Measurements from ENCODE around the gene TNK2.
A peak's percentile ranks its signal among the peaks of the same experiment; 100 is the strongest.
"Not testable (repeated sequence)": the region's sequence is repeated elsewhere in the genome, so short reads cannot be mapped to it uniquely, and the experiment has no call there.

The TNK2 gene

DNA sequence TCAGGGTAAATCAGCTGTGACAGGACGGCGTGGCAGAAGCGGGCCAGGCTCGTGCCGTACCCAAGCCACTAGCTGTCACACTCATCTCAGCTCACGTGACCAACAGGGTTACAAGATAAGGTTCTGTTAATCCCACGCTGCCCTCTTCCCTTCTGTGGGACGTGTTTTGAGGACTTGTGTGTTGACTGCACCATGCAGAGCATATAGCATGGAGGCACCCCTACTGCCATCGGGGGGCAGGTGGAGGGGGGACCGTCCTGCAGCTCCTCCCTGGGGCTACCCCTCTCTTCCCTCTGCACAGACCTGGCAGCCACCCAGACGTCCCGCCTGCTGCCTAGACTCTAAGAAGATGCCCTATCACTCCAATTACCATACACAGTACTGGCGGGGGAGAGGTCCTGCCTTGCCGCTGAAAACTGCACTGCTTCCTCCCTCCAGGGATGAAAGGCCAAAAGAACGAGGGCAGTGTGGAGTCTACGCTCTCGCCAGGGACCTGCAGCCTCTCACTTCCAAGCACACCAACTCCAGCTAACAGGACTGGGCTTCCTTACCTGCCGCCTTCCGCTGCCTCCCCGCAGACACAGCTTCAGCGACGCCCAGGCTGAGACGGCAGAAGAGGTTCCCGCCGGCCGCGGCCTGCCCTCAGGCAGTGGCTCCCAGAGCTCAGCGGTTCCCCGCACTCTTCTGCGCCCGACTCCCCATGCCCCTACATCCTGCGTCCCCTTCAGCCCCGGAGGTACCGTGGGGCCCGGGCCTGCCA, at the start of gene TNK2:
TNK2 (minus strand) TSS at position 618 of the 760 bp plus-strand sequence. CDS start 19,963 bp downstream, outside the sequence.
- peak; percentile 58 for DNase-seq (ENCODE audit: low spot score)

DNA sequence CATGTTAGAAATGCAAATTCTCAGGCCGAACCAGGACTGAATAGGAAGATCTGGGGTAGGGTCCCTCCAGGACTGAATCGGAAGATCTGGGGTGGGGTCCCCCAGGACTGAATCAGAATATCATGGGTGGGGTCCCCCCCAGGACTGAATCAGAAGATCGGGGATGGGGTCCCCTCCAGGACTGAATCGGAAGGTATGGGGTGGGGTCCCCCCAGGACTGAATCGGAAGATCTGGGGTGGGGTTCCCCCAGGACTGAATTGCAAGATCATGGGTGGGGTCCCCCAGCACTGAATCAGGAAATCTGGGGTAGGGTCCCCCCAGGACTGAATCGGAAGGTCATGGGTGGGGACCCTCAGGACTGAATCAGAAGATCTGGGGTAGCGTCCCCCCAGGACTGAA, 48.2 kb upstream of the TNK2 start:
- DNase-seq (ENCODE audit: low spot score): no peak

DNA sequence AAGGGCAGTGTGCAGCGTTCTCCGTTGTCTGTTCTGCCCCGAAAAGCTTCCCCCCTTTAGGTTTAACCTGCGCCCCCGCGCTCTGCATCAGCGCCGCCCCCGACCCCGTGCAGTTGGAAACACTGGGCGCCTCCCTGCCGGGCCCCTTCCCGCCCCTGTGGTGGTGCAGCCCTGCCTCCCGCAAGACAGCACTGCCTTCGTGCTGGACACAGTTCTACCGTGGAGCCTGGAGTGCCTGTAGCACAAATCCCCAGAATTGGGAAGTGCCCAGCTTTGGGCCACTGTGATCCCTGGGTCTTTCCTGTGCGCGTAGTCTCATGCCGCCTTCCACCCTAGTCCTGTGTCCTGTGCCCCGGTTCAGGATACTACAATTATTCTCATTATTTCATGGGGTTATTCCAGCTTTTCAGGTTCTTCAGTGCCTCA, 47.1 kb upstream of the TNK2 start:
- DNase-seq (ENCODE audit: low spot score): not testable (repeated sequence)

DNA sequence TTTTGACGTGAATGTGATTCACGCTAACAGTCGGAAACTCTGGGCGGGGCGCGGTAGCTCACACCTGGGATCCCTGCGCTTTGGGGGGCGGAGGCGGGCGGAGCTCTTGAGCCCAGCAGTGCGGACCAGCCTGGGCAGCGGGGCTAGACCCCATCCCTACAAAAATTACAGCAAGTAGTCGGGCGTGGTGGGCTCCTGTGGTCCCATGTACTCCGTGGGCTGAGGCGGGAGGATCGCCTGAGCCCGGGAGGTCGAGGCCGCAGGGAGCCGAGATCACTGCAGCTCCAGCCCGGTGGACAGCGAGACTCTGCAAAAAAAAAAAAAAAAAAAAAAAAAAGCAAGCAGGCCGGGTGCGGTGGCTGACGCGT, 46.4 kb upstream of the TNK2 start:
- not testable (repeated sequence) for DNase-seq (ENCODE audit: low spot score)

DNA sequence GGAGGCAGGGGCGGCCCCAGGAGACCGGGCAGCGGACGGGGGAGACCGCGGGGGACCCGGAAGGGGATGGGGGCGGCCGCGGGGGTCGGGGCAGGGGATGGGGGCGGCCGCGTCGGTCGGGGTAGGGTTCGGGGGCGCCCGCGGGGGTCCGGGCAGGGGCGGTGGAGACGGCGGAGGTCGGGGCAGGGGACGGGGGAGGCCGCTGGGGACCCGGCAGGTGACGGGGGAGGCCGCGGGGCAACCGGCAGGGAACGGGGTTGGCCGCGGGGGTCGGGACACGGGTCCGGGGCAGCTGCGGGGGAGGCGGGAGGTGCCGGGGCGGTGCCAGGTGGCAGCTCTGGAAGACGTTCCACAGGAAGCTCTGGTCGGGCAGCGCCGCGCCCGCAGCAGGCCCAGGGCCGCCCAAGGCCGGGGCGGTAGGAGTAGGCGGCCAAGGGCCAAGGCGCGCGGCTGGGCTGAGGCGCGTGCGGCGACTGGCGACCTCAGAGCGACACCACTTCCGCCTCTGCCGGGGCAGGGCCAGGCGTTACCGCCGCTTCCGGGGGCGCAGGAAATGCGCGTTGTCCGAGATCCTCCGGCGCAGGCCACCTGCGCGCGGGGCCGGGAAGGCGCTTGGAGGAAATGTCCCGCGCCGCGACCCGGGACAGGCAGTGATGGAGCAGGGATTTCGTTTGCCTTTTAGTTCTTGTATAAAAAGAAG, 45.9 kb upstream of the TNK2 start:
- DNase-seq (ENCODE audit: low spot score): peak; percentile 64

DNA sequence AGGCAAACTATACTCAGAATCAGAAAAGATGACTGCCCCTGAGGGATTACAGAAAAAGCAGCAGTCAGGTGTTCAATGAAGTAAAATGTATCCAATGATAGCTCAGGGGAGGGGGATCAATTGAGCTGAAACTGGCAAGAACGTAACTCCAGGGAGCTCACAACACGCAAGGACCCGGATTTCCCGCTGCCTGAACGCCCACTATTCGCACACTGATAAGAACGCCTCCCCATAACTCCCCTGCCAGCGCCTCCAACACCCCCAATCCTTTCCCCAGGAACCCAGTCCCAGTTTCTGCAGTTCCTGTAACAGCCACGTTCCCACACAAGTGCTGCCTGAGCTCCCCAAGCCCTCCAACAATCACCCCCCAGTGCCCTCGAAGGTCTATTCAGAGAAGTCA, 44.2 kb upstream of the TNK2 start:
- not testable (repeated sequence) for DNase-seq (ENCODE audit: low spot score)

DNA sequence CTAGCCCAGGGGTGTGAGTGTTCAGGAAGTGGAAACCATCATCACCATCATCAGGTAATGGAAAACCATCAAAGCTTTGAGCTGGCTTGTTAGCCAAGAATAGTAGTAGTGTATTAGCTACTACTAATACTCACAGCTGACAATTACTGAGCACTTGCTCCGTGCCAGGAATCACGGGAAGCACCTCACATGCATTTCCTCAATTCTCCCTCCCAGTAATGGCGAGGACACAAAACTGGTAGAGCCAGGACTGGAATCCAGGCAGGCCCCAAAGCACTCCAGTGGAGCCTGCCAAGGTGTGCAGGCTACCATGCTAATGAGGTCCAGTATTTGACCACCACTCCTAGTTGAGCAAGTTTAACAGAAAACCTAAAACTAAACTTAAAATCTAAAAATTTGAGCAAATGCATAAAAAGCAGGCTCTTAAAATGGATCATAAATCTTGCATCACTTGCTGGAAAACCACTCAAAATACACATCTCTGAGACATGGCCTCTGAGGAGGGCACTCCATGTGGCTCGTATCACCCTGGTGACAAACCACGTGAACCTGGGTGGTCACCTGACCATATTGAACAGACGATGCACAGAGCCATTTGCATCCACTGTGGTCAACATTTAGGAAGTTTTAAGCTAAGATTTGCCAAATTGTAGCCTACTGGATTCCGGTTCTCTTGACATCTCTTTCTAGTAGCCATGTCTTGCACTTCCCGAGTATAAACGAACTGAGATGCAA, 43.3 kb upstream of the TNK2 start:
- not testable (repeated sequence) for DNase-seq (ENCODE audit: low spot score)

DNA sequence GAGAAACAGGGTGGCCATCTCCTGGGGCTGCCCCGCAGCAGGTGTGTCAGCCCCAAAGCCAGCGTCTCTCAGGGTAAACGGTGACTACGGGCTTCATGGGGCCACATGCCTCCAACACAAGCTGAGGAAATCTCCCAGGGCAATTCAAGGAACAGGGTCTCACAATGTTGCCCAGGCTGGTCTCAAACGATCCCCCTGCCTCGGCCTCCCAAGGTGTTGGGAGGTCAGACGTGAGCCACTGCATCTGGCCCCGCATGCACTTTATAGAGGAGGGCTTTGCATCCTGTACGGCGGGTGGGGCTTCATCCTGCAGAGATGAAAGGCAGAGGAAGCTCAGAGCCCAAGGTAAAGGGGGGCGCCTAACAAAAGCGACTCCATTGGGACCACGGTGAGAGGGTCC, 42.4 kb upstream of the TNK2 start:
- not testable (repeated sequence) for DNase-seq (ENCODE audit: low spot score)

DNA sequence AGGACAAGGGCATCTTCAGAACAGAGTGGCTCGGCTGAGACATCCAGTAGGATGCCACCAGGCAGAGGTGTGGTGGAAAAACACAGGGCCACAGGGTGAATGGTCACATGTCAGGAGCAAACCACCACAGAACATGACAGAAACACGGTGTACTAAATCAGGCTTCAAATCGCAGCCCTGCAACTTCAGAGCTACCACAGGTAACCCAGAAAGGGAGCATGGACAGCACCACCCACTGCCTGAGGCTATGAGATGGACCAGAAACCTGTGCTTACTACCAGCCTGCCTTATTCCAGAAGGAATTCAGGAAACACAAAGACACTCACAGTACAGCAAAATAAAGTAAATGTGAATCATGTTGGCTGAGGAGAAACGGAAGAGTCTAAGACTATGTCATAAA, 41.8 kb upstream of the TNK2 start:
- DNase-seq (ENCODE audit: low spot score): not testable (repeated sequence)

DNA sequence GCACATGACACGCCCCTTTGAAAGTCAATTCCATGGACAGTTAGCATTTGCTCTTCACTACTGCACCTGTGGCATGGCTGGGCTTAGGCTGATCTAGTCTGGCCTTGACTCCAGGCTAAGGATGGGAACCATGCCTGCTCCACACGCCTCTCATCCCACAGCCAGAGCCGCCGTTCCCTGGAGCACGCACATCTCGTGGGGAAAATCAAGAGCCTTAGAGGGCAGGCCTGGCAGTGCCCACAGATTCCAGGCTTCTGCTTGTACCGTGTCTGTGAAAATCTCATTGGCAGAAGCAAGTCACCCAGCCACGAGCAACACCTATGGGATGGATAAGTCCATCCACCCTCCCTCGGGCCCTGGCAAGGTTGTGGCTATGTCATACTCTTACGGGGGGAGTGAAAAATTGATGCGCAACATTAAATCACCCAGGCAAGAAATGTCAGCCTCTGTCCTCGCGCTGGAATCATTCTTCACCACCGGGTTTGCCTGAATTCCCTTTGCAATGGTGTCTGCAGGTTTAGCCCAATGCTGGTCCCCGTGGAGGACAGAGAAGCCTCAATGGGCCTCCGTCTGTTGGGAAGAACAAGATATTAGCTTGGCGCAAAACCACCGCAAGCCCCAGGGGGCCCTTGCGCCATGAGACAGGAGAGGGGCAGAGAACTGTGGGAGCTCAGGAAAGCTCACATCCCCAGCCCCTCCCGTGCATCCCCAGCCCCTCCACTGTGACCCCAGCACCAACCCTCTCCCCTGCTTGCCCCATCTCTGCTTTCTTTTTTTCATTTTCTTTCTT, 38.8 kb upstream of the TNK2 start:
- not testable (repeated sequence) for DNase-seq (ENCODE audit: low spot score)

DNA sequence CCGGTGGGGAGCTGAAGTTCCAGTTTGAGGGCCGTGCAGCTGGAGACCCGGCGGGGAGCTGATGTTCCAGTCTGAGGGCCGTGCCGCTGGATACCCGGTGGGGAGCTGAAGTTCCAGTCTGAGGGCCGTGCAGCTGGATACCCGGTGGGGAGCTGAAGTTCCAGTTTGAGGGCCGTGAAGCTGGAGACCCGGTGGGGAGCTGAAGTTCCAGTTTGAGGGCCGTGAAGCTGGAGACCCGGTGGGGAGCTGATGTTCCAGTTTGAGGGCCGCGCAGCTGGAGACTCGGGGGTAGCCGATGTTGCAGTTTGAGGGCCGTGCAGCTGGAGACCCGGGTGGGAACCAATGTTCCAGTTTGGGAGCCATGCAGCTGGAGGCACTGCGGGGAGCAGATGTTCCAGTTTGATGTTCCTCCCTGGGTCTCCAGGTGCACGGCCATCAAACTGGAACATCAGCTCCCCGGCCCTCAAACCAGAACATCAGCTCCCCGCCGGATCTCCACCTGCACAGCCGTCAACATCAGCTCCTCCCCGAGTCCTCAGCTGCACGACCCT, 33.0 kb upstream of the TNK2 start:
- DNase-seq (ENCODE audit: low spot score): not testable (repeated sequence)

DNA sequence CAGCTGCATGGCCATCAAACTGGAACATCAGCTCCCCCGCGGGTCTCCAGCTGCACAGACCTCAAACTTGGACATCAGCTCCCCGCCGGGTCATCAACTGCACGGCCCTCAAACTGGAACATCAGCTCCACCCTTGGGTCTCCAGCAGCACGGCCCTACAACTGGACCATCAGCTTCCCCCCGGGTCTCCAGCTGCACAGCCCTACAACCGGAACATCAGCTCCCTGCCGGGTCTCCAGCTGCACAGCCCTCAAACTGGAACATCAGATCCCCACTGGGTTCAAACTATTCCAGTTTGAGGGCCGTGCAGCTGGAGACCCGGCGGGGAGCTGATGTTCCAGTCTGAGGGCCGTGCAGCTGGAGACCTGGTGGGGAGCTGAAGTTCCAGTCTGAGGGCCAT, 32.5 kb upstream of the TNK2 start:
- DNase-seq (ENCODE audit: low spot score): not testable (repeated sequence)

DNA sequence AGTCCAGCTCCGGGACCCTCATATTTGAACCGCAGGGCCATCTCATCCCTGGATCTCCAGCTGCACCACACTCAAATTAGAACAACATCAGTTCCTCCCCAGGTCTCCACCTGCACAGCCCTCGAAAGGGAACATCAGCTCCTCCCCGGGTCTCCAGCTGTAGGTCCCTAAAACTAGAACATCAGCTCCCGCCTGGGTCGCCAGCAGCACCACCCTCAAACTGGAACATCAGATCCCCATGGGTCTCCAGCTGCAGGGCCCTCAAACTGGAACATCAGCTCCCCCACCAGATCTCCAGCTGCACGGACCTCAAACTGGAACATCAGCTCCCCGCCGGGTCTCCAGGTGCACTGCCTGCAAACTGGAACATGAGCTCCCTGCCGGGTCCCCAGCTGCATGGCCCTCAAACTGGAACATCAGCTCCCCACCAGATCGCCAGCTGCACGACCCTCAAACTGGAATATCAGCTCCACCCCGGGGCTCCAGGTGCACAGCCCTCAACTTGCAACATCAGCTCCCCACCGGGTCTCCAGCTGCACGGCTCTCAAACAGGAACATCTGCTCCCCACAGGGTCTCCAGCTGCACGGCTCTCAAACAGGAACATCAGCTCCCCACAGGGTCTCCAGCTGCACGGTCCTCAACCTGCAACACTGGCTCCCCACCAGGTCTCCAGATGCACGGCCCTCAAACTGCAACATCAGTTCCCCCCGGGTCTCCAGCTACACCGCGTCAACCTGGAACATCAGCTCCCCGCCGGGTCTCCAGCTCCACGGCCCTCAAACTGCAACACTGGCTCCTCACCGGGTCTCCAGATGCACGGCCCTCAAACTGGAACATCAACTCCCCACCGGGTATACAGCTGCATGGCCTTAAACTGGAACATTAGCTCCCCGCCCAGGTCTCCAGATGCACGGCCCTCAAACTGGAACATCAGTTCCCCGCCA, 31.4 kb upstream of the TNK2 start:
- not testable (repeated sequence) for DNase-seq (ENCODE audit: low spot score)

DNA sequence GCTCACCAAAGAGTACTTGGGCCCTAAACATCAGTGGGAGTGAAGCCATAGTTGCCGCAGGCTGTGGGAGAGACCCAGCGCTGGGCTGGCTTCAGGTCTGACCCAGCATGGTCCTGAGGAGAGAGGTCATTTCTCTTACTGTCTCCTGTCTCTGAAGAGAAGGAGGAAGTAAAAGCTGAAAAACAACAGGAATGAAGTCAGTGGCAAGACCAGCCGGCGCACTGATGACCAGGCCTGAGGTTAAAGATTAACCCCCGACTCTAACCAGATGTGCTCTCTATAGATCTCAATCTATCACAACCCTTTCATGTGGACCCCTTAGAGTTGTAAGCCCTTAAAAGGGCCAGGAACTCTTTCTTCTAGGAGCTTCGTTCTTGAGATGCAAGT, 24.7 kb upstream of the TNK2 start:
- not testable (repeated sequence) for DNase-seq (ENCODE audit: low spot score)

DNA sequence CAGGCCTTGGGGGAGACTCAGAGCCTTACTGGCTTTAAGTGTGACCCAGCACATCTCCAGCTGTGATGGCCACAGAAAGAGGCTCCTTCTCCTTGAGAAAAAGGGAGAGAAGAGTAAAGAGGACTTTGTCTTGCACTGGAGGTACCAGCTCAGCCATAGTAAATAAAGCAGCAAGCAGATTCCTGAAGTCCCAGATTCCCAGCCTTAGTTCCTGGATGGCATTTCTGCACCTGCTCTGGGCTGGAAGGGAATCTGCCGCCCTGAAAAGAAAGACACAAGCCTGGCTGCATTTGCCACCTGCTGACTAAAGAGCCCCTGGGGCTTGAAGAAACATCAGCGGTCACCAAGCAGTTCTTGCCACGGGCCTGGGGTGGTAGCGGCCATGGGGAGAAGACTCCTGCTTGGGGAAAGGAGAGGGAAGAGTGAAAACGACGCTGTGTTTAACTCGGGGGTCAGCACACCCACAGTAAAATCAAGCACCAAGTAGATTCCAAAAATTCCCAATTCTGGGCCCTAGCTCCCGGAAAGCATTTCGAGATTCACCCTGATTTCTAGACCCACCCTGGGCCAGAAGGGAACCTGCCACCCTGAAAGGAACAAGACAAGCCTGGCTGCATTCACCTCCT, 24.2 kb upstream of the TNK2 start:
- no peak for DNase-seq (ENCODE audit: low spot score)

DNA sequence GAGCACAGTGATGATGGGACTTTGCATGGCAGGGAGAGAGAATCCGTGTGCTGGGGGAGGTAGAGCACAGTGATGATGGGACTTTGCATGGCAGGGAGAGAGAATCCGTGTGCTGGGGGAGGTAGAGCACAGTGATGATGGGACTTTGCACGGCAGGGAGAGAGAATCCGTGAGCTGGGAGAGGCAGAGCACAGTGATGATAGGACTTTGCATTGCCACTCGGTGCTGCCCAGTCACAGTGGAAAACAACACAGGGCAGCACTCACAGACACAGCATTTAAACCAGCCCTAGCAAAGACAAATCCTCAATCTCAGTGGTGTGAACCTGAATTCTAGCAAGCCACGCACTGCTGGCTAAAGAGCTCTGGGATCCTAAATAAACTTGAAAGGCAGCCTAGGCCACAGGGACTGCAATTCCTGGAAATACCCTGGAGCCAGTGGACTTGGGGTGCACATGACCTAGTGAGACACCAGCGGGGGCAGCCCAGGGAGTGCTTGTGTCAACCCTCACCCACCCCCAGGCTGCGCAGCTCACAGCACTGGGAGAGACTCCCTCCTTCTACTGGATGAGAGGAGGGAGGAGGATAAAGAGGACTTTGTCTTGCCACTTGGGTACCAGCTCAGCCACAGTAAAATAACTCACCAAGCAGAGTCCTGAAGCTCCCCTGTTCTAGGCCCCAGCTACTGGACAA, 23.4 kb upstream of the TNK2 start:
- no peak for DNase-seq (ENCODE audit: low spot score)

DNA sequence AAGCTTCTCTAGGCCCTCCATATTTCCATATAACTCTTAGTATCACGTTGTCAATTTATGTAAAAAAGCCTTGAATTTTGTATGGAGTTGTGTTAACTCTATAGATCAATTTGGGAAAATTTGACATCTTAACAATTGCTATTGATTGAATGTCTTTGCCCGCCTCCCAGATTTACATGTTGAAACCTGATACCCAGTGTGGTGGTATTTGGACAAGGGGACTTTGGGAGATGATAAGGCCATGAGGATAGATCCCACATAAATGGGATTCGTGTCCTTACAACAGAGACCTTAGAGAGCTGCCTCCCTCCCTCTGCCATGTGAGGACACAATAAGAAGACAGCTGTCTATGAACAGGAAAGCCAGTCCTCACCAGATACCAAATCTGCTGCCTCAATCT, 21.1 kb upstream of the TNK2 start:
- no peak for DNase-seq (ENCODE audit: low spot score)

DNA sequence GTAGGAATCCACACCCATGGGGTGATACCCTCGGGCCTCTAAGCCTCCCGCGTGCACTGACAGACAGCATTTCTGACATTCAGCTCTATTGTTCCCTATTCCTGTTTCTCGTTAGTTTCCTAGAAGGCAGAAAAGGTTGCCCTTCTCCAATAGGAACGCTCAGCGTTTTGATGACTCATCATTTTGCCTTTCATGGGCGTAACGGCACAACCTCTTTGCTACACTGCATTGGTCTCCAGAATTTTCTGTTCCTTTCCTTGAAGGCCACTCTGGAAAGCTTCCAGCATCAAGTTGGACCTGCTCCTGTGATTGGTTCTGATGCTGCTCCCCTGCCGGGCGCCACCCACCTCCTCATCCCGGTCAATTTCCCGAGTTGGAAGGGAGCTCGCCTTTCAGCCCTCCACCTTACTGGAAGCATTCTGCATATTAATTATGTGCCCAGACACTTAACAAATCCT, 13.0 kb upstream of the TNK2 start:
- DNase-seq (ENCODE audit: low spot score): no peak

DNA sequence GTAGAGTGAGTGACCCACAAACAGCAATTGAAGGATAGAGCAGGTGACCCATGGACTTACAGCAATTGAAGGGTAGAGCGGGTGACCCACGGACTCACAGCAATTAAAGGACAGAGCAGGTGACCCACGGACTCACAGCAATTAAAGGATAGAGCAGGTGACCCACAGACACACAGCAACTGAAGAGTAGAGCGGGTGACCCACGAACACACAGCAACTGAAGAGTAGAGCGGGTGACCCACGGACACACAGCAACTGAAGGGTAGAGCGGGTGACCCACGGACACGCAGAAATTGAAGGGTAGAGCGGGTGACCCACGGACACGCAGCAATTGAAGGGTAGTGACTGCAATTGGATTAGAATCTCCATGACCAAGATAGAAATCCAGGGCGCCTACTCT, 9.8 kb upstream of the TNK2 start:
- no peak for DNase-seq (ENCODE audit: low spot score)

Measured in CD4-positive, alpha-beta T cell treated with Interleukin-15 for 4 hours (primary cell).